Uterus (tissue), 4 donors: ENCODE data around the gene GPAM. TPM values are rescaled to one million over a fixed set of nuclear protein-coding genes. Genes with fewer than 3 reads are reported as not detected.

Source experiments
- DNase-seq, 2 donors: peaks; one replicate each; pipeline ENCODE4 v3.0.0-alpha.2; 2019 to 2020
- H3K27ac ChIP-seq, 2 donors: fragments of 200-600 bp; sonication (generic); 1 replicate in 1 of 2; 2 replicates in 1 of 2; pipeline ENCODE4 v1.5.1; 2016 to 2018
- H3K27me3 ChIP-seq, 2 donors: fragments of 200-600 bp; sonication (generic); one replicate each; pipeline ENCODE4 v1.5.1; 2018 to 2019; ENCODE audit warnings: control low read depth in 1 of 2
- H3K36me3 ChIP-seq, 2 donors: fragments of 200-600 bp; sonication (generic); one replicate each; pipeline ENCODE4 v1.5.1; 2019; ENCODE audit warnings: control low read depth in 1 of 2
- H3K4me1 ChIP-seq, 2 donors: fragments of 200-600 bp; sonication (generic); one replicate each; pipeline ENCODE4 v1.5.1; 2018 to 2019; ENCODE audit warnings: control low read depth in 1 of 2
- H3K4me3 ChIP-seq, 2 donors: fragments of 200-600 bp; sonication (generic); 1 replicate in 1 of 2; 2 replicates in 1 of 2; pipeline ENCODE4 v1.5.1; 2018 to 2019; ENCODE audit warnings: mild to moderate bottlenecking in 1 of 2
- H3K9me3 ChIP-seq, 2 donors: fragments of 200-600 bp; sonication (generic); one replicate each; pipeline ENCODE4 v1.5.1; 2019; ENCODE audit warnings: control low read depth in 1 of 2
- POLR2A ChIP-seq, 2 donors: fragments of 450-650 bp; IDR thresholded peaks; one replicate each; pipeline ENCODE4 v1.6.1; 2016; ENCODE audit warnings: antibody characterized with exemption in 2 of 2, mild to moderate bottlenecking in 1 of 2, moderate library complexity in 1 of 2
- intact Hi-C: fragments of 100-400 bp; cut with DNase I; formaldehyde crosslinking; loops from one replicate; pipeline ENCODE4 v1.15.1; 2023; ENCODE audit warnings: low total_unique reads
- total RNA-seq, 4 donors: library from RNA; depleted of rRNA in 3 of 4; stranded (reverse); fragments of >200 nt in 3 of 4; gene quantifications; one replicate each; pipeline versions ENCODE4 v1.1.0 to v1.2.4, GENCODE V29; 2014 to 2023
- TF ChIP-seq, protein P1 (sequence below), 4 experiments: fragments of 200-600 bp in 2 of 4; fragments of 450-650 bp in 2 of 4; sonication (generic) in 2 of 4; IDR thresholded peaks; one replicate each; pipeline ENCODE4 v1.5.1; 2016 to 2019; ENCODE audit warnings: antibody characterized with exemption in 4 of 4, mild to moderate bottlenecking in 2 of 4, moderate library complexity in 1 of 4
- donor health status: DM: yes; HTN: yes; CAD: no.

GPAM gene
- total RNA-seq, 4 donors from 2014 or later = 4.6 to 28.6 (median 7.7) TPM

DNA sequence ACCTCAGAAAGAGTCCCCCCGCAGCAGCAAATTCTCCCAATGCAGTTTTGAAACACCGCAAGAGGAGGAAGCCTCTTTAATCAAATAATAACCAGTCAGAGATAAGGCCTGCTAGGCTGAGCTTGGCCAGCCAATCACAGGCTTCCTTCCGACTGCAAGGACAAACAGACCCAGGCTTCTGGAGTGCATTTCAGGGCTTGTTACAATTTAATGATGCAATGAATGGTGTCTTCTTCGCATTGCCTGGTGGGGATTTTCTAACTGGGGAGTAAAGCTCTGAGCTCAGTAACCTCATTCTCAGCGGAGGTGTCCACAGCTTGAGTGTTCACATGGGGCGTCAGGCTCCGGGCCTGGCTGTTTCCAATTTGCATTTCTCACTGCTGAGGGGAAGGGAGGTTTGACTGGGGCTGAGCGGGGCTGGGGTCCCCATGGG lies 31.8 kb upstream of the GPAM start:
- DNase-seq = no peak
- intact Hi-C loops = no loop called here

DNA sequence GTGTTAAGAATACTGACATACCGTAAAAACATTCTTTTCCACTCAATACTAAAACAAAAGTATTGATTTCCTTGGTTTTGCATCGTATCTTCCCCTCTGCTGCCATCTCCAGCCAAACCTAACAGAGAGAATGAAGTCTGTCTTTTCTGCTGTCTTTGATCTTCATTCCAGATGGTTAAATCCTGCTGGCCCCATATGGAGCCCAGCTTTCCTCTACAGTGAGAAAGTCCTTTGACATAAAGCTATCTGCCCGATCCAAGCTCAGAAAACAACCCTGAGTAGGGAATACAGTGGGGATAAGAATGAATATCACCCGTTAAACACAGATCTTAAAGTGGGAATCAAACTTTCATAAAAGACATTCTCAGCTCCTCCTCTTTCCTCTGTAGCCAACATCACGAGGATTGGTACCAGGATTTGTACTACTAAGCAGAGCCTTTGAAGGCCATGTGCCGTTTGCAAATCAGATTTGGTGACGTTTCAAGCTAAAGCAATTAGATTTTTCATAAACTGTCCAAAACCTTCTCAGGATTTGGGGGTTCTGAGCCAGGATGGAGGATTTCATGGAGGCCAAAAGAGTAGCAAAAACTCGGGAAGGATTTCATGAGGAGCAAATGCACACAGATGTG lies 30.8 kb upstream of the GPAM start:
- no peak for TF ChIP-seq POLR2A (IDR thresholded peaks at IDR 0.05)
- TF ChIP-seq, protein P1, sequence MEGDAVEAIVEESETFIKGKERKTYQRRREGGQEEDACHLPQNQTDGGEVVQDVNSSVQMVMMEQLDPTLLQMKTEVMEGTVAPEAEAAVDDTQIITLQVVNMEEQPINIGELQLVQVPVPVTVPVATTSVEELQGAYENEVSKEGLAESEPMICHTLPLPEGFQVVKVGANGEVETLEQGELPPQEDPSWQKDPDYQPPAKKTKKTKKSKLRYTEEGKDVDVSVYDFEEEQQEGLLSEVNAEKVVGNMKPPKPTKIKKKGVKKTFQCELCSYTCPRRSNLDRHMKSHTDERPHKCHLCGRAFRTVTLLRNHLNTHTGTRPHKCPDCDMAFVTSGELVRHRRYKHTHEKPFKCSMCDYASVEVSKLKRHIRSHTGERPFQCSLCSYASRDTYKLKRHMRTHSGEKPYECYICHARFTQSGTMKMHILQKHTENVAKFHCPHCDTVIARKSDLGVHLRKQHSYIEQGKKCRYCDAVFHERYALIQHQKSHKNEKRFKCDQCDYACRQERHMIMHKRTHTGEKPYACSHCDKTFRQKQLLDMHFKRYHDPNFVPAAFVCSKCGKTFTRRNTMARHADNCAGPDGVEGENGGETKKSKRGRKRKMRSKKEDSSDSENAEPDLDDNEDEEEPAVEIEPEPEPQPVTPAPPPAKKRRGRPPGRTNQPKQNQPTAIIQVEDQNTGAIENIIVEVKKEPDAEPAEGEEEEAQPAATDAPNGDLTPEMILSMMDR (IDR thresholded peaks at IDR 0.05) = no peak
- no peak overlapping the region for H3K4me3 ChIP-seq
- no peaks in the 10 kb centered on the region for H3K4me1 ChIP-seq
- H3K9me3 ChIP-seq = no peaks in the 10 kb centered on the region
- no peaks in the 10 kb centered on the region for H3K27me3 ChIP-seq
- H3K27ac ChIP-seq = no peak overlapping the region
- no peaks in the 10 kb centered on the region for H3K36me3 ChIP-seq
- no peak for DNase-seq
- intact Hi-C loops = no loop called here

More for the DNA sequence above, 31.8 kb upstream of the GPAM start:
- H3K27me3 ChIP-seq = no peaks in the 10 kb centered on the region
- no peak overlapping the region for H3K27ac ChIP-seq
- H3K4me1 ChIP-seq = no peaks in the 10 kb centered on the region
- H3K4me3 ChIP-seq = no peak overlapping the region
- TF ChIP-seq, protein P1 (IDR thresholded peaks at IDR 0.05) = no peak
- no peak for TF ChIP-seq POLR2A (IDR thresholded peaks at IDR 0.05)
- no peaks in the 10 kb centered on the region for H3K9me3 ChIP-seq
- H3K36me3 ChIP-seq = no peaks in the 10 kb centered on the region

DNA sequence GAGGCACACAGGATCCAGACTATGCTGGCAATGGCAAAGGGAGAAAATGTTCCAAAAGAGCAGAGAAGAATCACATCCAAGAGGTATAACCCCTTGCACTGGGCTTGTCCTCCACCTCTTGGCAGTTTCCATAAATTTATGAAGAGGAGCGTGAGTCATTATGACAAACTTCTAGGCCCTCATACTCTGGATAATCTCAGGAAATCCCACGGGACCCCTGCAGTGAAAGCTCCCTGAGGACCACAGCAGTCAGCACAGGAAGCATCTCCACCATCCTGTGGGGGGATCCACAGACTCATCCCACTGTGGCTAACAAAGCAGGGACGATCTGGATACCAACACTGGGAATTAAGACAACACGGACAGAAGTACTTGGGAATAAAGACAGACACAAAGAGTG lies 30.3 kb upstream of the GPAM start:
- no peaks in the 10 kb centered on the region for H3K4me1 ChIP-seq
- no peak for TF ChIP-seq POLR2A (IDR thresholded peaks at IDR 0.05)
- TF ChIP-seq, protein P1 (IDR thresholded peaks at IDR 0.05) = no peak
- no peaks in the 10 kb centered on the region for H3K27me3 ChIP-seq
- H3K27ac ChIP-seq = no peak overlapping the region
- no peak for DNase-seq
- no peaks in the 10 kb centered on the region for H3K9me3 ChIP-seq
- H3K36me3 ChIP-seq = no peaks in the 10 kb centered on the region
- no peak overlapping the region for H3K4me3 ChIP-seq
- intact Hi-C loops = no loop called here

DNA sequence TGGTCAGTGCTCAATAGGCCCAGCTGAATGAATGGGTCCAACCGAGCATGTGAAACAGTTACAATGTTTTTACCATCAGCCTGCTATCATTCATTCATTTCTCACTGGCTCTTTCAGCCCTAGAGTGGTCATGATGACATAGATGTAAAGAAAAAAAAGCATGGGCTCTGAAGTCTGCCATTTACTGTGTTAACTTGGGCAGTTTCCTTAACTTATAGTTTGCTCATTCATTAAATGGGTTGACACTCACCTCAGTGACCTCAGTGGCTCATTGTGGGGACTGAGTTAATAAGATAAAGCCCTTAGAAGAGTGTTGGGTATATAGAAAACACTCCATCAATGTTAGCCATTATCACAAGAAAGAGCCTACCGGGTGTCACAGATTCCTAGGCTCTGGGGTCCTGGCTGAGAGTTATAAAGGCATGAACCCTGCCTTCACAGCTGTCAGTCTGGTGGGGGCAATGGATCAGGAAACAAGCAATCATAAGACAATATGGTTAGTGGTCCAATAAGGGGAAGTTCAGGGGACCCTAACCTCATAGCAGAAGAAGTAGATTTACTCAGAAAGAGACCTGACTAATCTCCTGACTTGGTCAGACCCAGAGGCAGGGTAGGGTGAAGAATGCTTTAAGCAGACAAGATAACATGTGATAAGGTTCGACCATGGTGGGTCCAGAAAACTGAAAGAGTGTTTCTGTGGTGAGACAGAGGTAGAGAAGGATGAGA lies 29.7 kb upstream of the GPAM start:
- no peaks in the 10 kb centered on the region for H3K27me3 ChIP-seq
- H3K4me3 ChIP-seq = no peak overlapping the region
- DNase-seq = no peak
- H3K27ac ChIP-seq = no peak overlapping the region
- no peaks in the 10 kb centered on the region for H3K36me3 ChIP-seq
- intact Hi-C loops = no loop called here
- H3K9me3 ChIP-seq = no peaks in the 10 kb centered on the region
- no peaks in the 10 kb centered on the region for H3K4me1 ChIP-seq
- TF ChIP-seq, protein P1 (IDR thresholded peaks at IDR 0.05) = no peak
- TF ChIP-seq POLR2A (IDR thresholded peaks at IDR 0.05) = no peak

DNA sequence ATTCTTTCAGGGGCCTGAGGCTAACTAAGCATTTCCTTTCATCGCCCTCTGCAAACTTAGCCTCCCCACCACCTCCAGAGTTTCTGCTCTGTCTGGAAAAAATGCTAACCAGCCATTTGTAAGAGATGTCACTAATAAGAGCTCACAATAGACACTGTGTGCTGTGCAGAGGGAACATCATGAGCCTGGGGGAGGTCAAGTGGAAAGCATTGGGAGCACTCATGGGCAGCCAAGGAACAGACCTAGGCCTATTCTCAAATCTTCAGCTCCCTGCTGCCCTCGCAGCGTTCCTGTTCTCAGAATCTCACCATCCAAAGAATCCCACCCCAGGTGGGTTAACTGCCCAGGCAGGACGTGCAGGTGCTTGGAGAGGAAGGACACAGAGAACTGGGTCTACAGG lies 27.1 kb upstream of the GPAM start:
- DNase-seq = no peak
- Histone ChIP-seq H3K4me1 (no peaks in the 10 kb centered on the region), H3K4me3 (no peak overlapping the region), H3K36me3 (no peaks in the 10 kb centered on the region), H3K9me3 (no peaks in the 10 kb centered on the region), H3K27me3 (no peaks in the 10 kb centered on the region), H3K27ac (no peak overlapping the region)
- no peak for TF ChIP-seq POLR2A (IDR thresholded peaks at IDR 0.05)
- TF ChIP-seq, protein P1 (IDR thresholded peaks at IDR 0.05) = no peak
- intact Hi-C loops = no loop called here
